MCF 10A (cell line): Measurements from ENCODE around the gene SPIRE1. TPM values are rescaled to one million over a fixed set of nuclear protein-coding genes. Genes with fewer than 3 reads are reported as not detected.

Experiments
- BruUV-seq: library from RNA; stranded (reverse); fragments of 400-500 nt; replicated peaks from 2 replicates; lab custom pipeline; 2021; lab: Mats Ljungman, UMichigan
- CTCF ChIA-PET: fragments of 300-600 bp; sonication (Branson Sonifier 250); formaldehyde crosslinking; extraction: SDS; loops from one replicate; lab custom pipeline; 2021; ENCODE audit warnings: antibody characterized with exemption, inconsistent platforms; lab: Yijun Ruan, JAX
- POLR2A ChIA-PET: fragments of 300-600, 350-650 bp; sonication (Branson Sonifier 250); formaldehyde crosslinking; extraction: SDS; loops from one replicate; lab custom pipeline; 2020; ENCODE audit warnings: antibody characterized with exemption, inconsistent platforms; lab: Yijun Ruan, JAX
- DNase-seq: peaks from one replicate; pipeline ENCODE4 v3.0.0-alpha.2; 2018; ENCODE audit not compliant: unreplicated experiment
- H3K27ac Mint-ChIP-seq: one replicate; pipeline ENCODE4 v1.8.0; 2022; ENCODE audit warnings: mild to moderate bottlenecking, low read depth, mixed read lengths; ENCODE audit not compliant: unreplicated experiment
- H3K27me3 Mint-ChIP-seq: one replicate; pipeline ENCODE4 v1.8.0; 2022; ENCODE audit warnings: mixed read lengths; ENCODE audit not compliant: insufficient read depth, unreplicated experiment
- H3K36me3 Mint-ChIP-seq: one replicate; pipeline ENCODE4 v1.8.0; 2022; ENCODE audit warnings: mild to moderate bottlenecking, moderate library complexity, mixed read lengths; ENCODE audit not compliant: insufficient read depth, unreplicated experiment
- H3K4me1 Mint-ChIP-seq: one replicate; pipeline ENCODE4 v1.8.0; 2022; ENCODE audit warnings: mixed read lengths; ENCODE audit not compliant: insufficient read depth, unreplicated experiment
- H3K4me3 Mint-ChIP-seq: one replicate; pipeline ENCODE4 v1.8.0; 2022; ENCODE audit warnings: mild to moderate bottlenecking, moderate library complexity, mixed read lengths; ENCODE audit not compliant: unreplicated experiment
- H3K9me3 Mint-ChIP-seq: one replicate; pipeline ENCODE4 v1.8.0; 2022; ENCODE audit warnings: mixed read lengths; ENCODE audit not compliant: unreplicated experiment
- CTCF ChIP-seq: fragments of 200-600 bp; IDR thresholded peaks from one replicate; pipeline ENCODE4 v1.8.0; 2022; ENCODE audit warnings: antibody characterized with exemption, mild to moderate bottlenecking; ENCODE audit not compliant: unreplicated experiment
- intact Hi-C: fragments of 100-400 bp; cut with micrococcal nuclease; formaldehyde crosslinking; loops from 2 replicates; pipeline ENCODE4 v1.14.1; 2022
- total RNA-seq: library from RNA; stranded (reverse); gene quantifications from 2 replicates; pipeline ENCODE4 v1.2.3, GENCODE V29; 2022

SPIRE1 gene
- total RNA-seq, 1 experiment from 2014 or later = 78.2 TPM

DNA sequence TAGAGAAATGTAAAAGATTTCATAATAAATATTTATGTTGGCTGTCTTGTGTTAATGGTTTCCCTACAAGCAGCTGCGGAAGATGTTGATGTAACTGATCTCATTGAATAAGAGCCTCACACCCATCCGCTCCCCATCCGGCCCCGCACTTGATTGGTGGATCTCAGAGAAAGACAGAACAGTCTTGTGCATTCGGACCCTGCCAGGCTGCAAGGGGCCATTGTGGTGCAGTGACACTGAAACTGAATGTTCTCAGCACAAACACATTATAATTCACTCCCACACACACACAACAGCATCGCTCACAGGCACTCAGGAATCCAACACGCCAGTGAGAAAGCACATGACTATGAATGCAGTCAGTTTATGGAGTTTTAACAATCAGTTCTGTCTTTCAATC, 202.4 kb downstream of the SPIRE1 start:
- no peaks in the 10 kb centered on the region for H3K27me3 Mint-ChIP-seq
- peaks cover 82% of the 10 kb centered on the region for H3K36me3 Mint-ChIP-seq
- CTCF ChIA-PET = no interaction called here
- DNase-seq = no peak
- intact Hi-C loops = no loop called here
- H3K4me3 Mint-ChIP-seq = no peak overlapping the region
- TF ChIP-seq CTCF = no peak
- POLR2A ChIA-PET = no interaction called here
- no peaks in the 10 kb centered on the region for H3K4me1 Mint-ChIP-seq
- no peaks in the 10 kb centered on the region for H3K9me3 Mint-ChIP-seq
- no TSS peak for BruUV-seq
- no peak overlapping the region for H3K27ac Mint-ChIP-seq

DNA sequence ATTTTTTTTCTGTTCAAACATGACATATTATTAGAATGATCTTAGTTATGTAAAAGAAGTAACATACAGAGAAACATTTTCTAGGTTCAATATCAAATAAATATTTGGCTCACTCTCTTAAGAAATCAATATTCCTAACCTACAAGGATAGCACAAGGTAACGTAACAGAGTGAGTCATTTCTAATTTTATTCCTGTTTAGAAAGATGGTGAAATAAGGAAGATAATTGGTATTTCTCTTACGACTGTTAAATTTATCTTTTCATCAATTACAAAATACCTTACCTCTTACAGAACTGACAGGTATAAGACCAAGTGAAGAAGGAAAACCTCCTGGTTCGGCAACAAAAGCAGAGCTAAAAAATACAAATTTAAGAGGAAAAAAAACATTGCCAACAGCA, 205.1 kb downstream of the SPIRE1 start:
- POLR2A ChIA-PET = interaction anchor here (0.9 kb wide), 1 partner anchor 188 kb away, joined by 3 read pairs; no protein-coding TSS in a partner anchor
- no peak for TF ChIP-seq CTCF
- CTCF ChIA-PET = interaction anchor here (1.3 kb wide), 1 partner anchor 87 kb away, joined by 3 read pairs; no protein-coding TSS in a partner anchor
- H3K4me3 Mint-ChIP-seq = no peak overlapping the region
- no peaks in the 10 kb centered on the region for H3K9me3 Mint-ChIP-seq
- no peak overlapping the region for H3K27ac Mint-ChIP-seq
- intact Hi-C loops = loop anchor here (5.0 kb wide), 1 partner anchor 205 kb away; the partner anchor contains the start of gene SPIRE1
- no peaks in the 10 kb centered on the region for H3K4me1 Mint-ChIP-seq
- BruUV-seq = no TSS peak
- H3K27me3 Mint-ChIP-seq = no peaks in the 10 kb centered on the region
- H3K36me3 Mint-ChIP-seq = peaks cover 73% of the 10 kb centered on the region
- DNase-seq = no peak

- no TSS peak for BruUV-seq
- intact Hi-C loops = loop anchor here (5.0 kb wide), 1 partner anchor 206 kb away; the partner anchor contains the start of gene SPIRE1
- no peak for TF ChIP-seq CTCF
- peaks cover 63% of the 10 kb centered on the region for H3K36me3 Mint-ChIP-seq
- H3K4me1 Mint-ChIP-seq = no peaks in the 10 kb centered on the region
- CTCF ChIA-PET = interaction anchor here (0.6 to 1.9 kb wide), 5 partner anchors 12 to 899 kb away, joined by 3 to 7 read pairs (median 5); no protein-coding TSS in a partner anchor
- H3K4me3 Mint-ChIP-seq = no peak overlapping the region
- DNase-seq = no peak
- no peaks in the 10 kb centered on the region for H3K9me3 Mint-ChIP-seq
- H3K27me3 Mint-ChIP-seq = no peaks in the 10 kb centered on the region
- no peak overlapping the region for H3K27ac Mint-ChIP-seq
- POLR2A ChIA-PET = interaction anchor here (1.3 kb wide), 1 partner anchor 204 kb away, joined by 3 read pairs; no protein-coding TSS in a partner anchor
These were observed 206.5 kb downstream of the SPIRE1 start for GRCh38 chr18:12451428-12451827.

GRCh38 chr18:12449051-12449785, 208.7 kb downstream of the SPIRE1 start:
- Mint-ChIP-seq H3K9me3 (peaks cover 6% of the 10 kb centered on the region), H3K27me3 (no peaks in the 10 kb centered on the region), H3K27ac (no peak overlapping the region), H3K4me1 (no peaks in the 10 kb centered on the region), H3K4me3 (no peak overlapping the region), H3K36me3 (peaks cover 59% of the 10 kb centered on the region)
- TF ChIP-seq CTCF = no peak
- POLR2A ChIA-PET = interaction anchor here (0.6 kb wide), 1 partner anchor 22 kb away, joined by 3 read pairs; no protein-coding TSS in a partner anchor
- intact Hi-C loops = no loop called here
- TSS peak; percentile 11 for BruUV-seq
- CTCF ChIA-PET = no interaction called here
- DNase-seq = no peak
